Endothelial cell (in vitro differentiated cells): Measurements from ENCODE around the gene KRTAP4-9. TPM values are rescaled to one million over a fixed set of nuclear protein-coding genes. Genes with fewer than 3 reads are reported as not detected.
"Not testable (repeated sequence)": the region's sequence is repeated elsewhere in the genome, so short reads cannot be mapped to it uniquely, and the experiment has no call there.

Source experiments
- DNase-seq: peaks from one replicate; pipeline ENCODE4 v3.0.0; 2021; ENCODE audit warnings: low spot score
- H3K27ac Mint-ChIP-seq: one replicate; pipeline ENCODE4 v1.8.0; 2021; ENCODE audit warnings: mixed read lengths, inconsistent platforms; ENCODE audit not compliant: unreplicated experiment
- H3K27me3 Mint-ChIP-seq: one replicate; pipeline ENCODE4 v1.8.0; 2021; ENCODE audit warnings: mild to moderate bottlenecking, moderate library complexity, mixed read lengths, inconsistent platforms; ENCODE audit not compliant: unreplicated experiment
- H3K36me3 Mint-ChIP-seq: one replicate; pipeline ENCODE4 v1.8.0; 2021; ENCODE audit warnings: mild to moderate bottlenecking, low read depth, mixed read lengths, inconsistent platforms; ENCODE audit not compliant: unreplicated experiment
- H3K4me1 Mint-ChIP-seq: one replicate; pipeline ENCODE4 v1.8.0; 2021; ENCODE audit warnings: mild to moderate bottlenecking, mixed read lengths, inconsistent platforms; ENCODE audit not compliant: unreplicated experiment
- H3K4me3 Mint-ChIP-seq: one replicate; pipeline ENCODE4 v1.8.0; 2021; ENCODE audit warnings: mild to moderate bottlenecking, mixed read lengths, inconsistent platforms; ENCODE audit not compliant: unreplicated experiment
- H3K9me3 Mint-ChIP-seq: one replicate; pipeline ENCODE4 v1.8.0; 2021; ENCODE audit warnings: mixed read lengths, inconsistent platforms; ENCODE audit not compliant: unreplicated experiment
- CTCF ChIP-seq: fragments of 200-600 bp; sonication (generic); IDR thresholded peaks from one replicate; pipeline ENCODE4 v1.5.0; 2021; ENCODE audit warnings: antibody characterized with exemption; ENCODE audit not compliant: unreplicated experiment
- total RNA-seq: library from RNA; stranded (reverse); fragmentation: NEBNext Ultra II Directional; extraction: Animal tissue kit (Norgen Biotek cat#: 25700); gene quantifications from one replicate; pipeline ENCODE4 v1.2.1, GENCODE V29; 2021; ENCODE audit not compliant: unreplicated experiment

Gene KRTAP4-9
- total RNA-seq, 1 donor from 2014 or later, result not detected

- no peak for TF ChIP-seq CTCF
- Mint-ChIP-seq H3K9me3 (no peaks in the 10 kb centered on the region), H3K4me1 (no peaks in the 10 kb centered on the region), H3K27me3 (peaks cover 1% of the 10 kb centered on the region), H3K4me3 (no peak overlapping the region), H3K27ac (no peak overlapping the region), H3K36me3 (no peaks in the 10 kb centered on the region)
- DNase-seq, result no peak
Measured at GRCh38 chr17:41063449-41063848, 41.7 kb upstream of the KRTAP4-9 start.

- no peak for DNase-seq
- peaks cover 1% of the 10 kb centered on the region for H3K27me3 Mint-ChIP-seq
- no peaks in the 10 kb centered on the region for H3K4me1 Mint-ChIP-seq
- H3K9me3 Mint-ChIP-seq, result no peaks in the 10 kb centered on the region
- no peak overlapping the region for H3K27ac Mint-ChIP-seq
- TF ChIP-seq CTCF, result no peak
- no peaks in the 10 kb centered on the region for H3K36me3 Mint-ChIP-seq
- no peak overlapping the region for H3K4me3 Mint-ChIP-seq
Measured at GRCh38 chr17:41064301-41064700, 40.9 kb upstream of the KRTAP4-9 start.

DNA sequence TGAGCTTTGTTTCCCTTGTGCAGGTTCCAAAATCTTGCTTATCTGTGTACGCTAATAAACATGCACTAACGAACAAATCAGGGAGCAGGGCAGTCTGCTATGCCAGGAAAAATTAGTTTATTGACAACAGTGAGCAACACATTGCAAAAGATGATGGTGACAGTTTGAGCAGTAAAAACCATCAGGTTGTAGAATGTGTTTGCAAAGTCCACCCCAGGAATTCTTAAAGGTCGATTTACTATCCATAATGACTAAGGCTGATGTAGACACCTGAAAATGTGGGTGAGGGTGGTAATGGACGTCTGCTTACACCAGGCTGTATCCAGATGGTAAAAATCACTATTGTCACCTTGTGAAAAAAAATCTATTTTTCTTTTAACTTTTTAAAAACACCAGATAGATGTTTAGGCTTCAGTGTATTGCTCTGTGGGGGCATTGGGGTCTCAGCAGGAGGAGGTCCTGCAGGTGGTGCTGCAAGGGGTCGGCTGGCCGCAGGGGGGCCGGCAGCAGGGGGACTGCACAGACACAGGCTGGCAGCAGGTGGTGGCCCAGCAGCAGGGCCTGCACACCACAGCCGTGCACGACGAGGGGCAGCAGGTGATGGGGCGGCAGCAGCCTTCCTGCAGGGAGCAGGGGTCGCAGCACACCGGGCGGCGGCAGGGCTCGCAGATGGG, 40.0 kb upstream of the KRTAP4-9 start:
- not testable (repeated sequence) for H3K4me3 Mint-ChIP-seq, DNase-seq, H3K36me3 Mint-ChIP-seq, H3K4me1 Mint-ChIP-seq, H3K27me3 Mint-ChIP-seq, H3K9me3 Mint-ChIP-seq, H3K27ac Mint-ChIP-seq

- Mint-ChIP-seq H3K9me3 (no peaks in the 10 kb centered on the region), H3K4me3 (no peak within 1 kb of the TSS), H3K27ac (no peak within 1 kb of the TSS), H3K36me3 (no peaks in the 10 kb centered on the region), H3K4me1 (no peaks in the 10 kb centered on the region), H3K27me3 (peaks cover 1% of the 10 kb centered on the region)
- TF ChIP-seq CTCF, result no peak
- no peak for DNase-seq
Measured at GRCh38 chr17:41065829-41066624, 39.2 kb upstream of the KRTAP4-9 start, which contains the start of gene KRTAP2-4. Gene KRTAP2-4 (minus strand): TSS chr17:41065879. CDS start chr17:41065845, 34 bp downstream.

- no peaks in the 10 kb centered on the region for H3K4me1 Mint-ChIP-seq
- no peak overlapping the region for H3K27ac Mint-ChIP-seq
- no peak for TF ChIP-seq CTCF
Measured at GRCh38 chr17:41067281-41067680, 37.9 kb upstream of the KRTAP4-9 start.

More at GRCh38 chr17:41067281-41067680, 37.9 kb upstream of the KRTAP4-9 start:
- no peak for DNase-seq
- H3K4me3 Mint-ChIP-seq, result no peak overlapping the region
- H3K9me3 Mint-ChIP-seq, result no peaks in the 10 kb centered on the region
- H3K36me3 Mint-ChIP-seq, result no peaks in the 10 kb centered on the region
- H3K27me3 Mint-ChIP-seq, result peaks cover 5% of the 10 kb centered on the region
